Measurements from ENCODE around the gene PRDM16. TPM values are rescaled to one million over a fixed set of nuclear protein-coding genes. Genes with fewer than 3 reads are reported as not detected.

The PRDM16 gene
- total and polyA plus RNA-seq, 2 of the 4 experiments (the other 2 are of a cell fraction), result 0.02 TPM; not detected in 1

GRCh38 chr1:3178279-3178678 lies 109.3 kb downstream of the PRDM16 start:
- dilution Hi-C loops (cut with HindIII; ENCODE audit: low sequenced_read_pairs, unreplicated experiment), result no loop called here
- Histone ChIP-seq H3K27ac (ENCODE audit: insufficient read depth, low read length) (no peak overlapping the region), H3K36me3 (ENCODE audit: control insufficient read depth, insufficient read depth, low read length) (no peaks in the 10 kb centered on the region), H4K5ac (ENCODE audit: low read depth, low read length) (no peak overlapping the region), H2BK15ac (ENCODE audit: low read depth, low read length) (no peak overlapping the region), H2AFZ (replicated peaks; ENCODE audit: low read length, poor library complexity) (no peak overlapping the region), H3K4me2 (ENCODE audit: low read depth, low read length) (no peak overlapping the region), H3K79me1 (ENCODE audit: low read depth in 1 of 2, low read length in 2 of 2) (no peaks in the 10 kb centered on the region), H3K23ac (ENCODE audit: low read depth, low read length) (no peak overlapping the region), H2BK120ac (ENCODE audit: low read depth, low read length) (no peak overlapping the region), H2AK9ac (replicated peaks; ENCODE audit: low read depth, low read length, poor library complexity) (no peak overlapping the region), H2AK5ac (ENCODE audit: low read depth, low read length) (no peak overlapping the region), H3K56ac (ENCODE audit: extremely low read depth, insufficient read depth, low read length) (no peak overlapping the region), H3K9me1 (ENCODE audit: insufficient read depth, low read length) (no peaks in the 10 kb centered on the region), H4K20me1 (ENCODE audit: insufficient read depth, low read length) (no peaks in the 10 kb centered on the region), H3K4me1 (ENCODE audit: control insufficient read depth, insufficient read depth, low read length) (no peaks in the 10 kb centered on the region), H3K4me3 (ENCODE audit: insufficient read depth, low read depth, low read length) (no peak overlapping the region), H3K9me3 (ENCODE audit: control insufficient read depth, insufficient read depth, low read length) (peaks cover 48% of the 10 kb centered on the region), H3K27me3 (ENCODE audit: control insufficient read depth, insufficient read depth, low read length) (no peaks in the 10 kb centered on the region), H3K4ac (ENCODE audit: low read depth, low read length) (no peak overlapping the region), H3K14ac (replicated peaks; ENCODE audit: low read depth, low read length) (no peak overlapping the region), H2BK5ac (ENCODE audit: low read depth, low read length, poor library complexity, severe bottlenecking) (no peak overlapping the region), H2BK20ac (ENCODE audit: low read depth, low read length) (no peak overlapping the region), H4K8ac (ENCODE audit: low read depth in 2 of 2, low read length in 2 of 2) (no peak overlapping the region), H3K18ac (ENCODE audit: low read depth, low read length) (no peak overlapping the region), H3K9ac (ENCODE audit: low read depth, low read length) (no peak overlapping the region), H4K91ac (ENCODE audit: insufficient read depth, low read depth, low read length) (no peak overlapping the region)
- in situ Hi-C loops (cut with MboI; ENCODE audit: low sequenced_read_pairs), result loop anchor here (10.0 kb wide), 1 partner anchor 57 kb away; no protein-coding TSS in a partner anchor
- DNase-seq (no peak), ATAC-seq (ENCODE audit: low read depth) (no peak)
- no TSS peak for BruUV-seq (replicated peaks)
- no peak for TF ChIP-seq MXI1 (IDR thresholded peaks at IDR 0.05; ENCODE audit: borderline replicate concordance, low read depth, low read length)
- TF ChIP-seq NFE2L2 (IDR thresholded peaks at IDR 0.05; ENCODE audit: low read depth, low read length), result no peak
- TF ChIP-seq RAD21 (IDR thresholded peaks at IDR 0.05; ENCODE audit: low read length), result no peak
- no peak for TF ChIP-seq RCOR1 (IDR thresholded peaks at IDR 0.05; ENCODE audit: insufficient replicate concordance, low read length)
- TF ChIP-seq FOS (IDR thresholded peaks at IDR 0.05; ENCODE audit: low read depth, low read length), result no peak
- no peak for TF ChIP-seq CTCF (conservative IDR thresholded peaks at IDR 0.05; ENCODE audit: low read depth, low read length)
- TF ChIP-seq CEBPB (IDR thresholded peaks at IDR 0.05; ENCODE audit: low read depth, low read length), result no peak
- no peak for TF ChIP-seq ELK1 (IDR thresholded peaks at IDR 0.05; ENCODE audit: borderline replicate concordance, low read depth, low read length)
- POLR2A ChIA-PET (ENCODE audit: unreplicated experiment), result no interaction called here
- WGBS, 2 experiments (ENCODE audit: extremely low coverage in 2 of 2, insufficient read length in 1 of 2), result 50% methylated on average over 4 of the region's 16 CpGs; no CpG with 5 or more reads in 1 of the 2 experiments
- intact Hi-C loops (cut with micrococcal nuclease), result no loop called here
- CTCF ChIA-PET, result no interaction called here
